Erythroblast (primary cell): Measurements from ENCODE around the gene MRPL44.

ENCODE experiments used
- GATA1 ChIP-seq: IDR thresholded peaks from 2 replicates; pipeline ENCODE4 v1.6.1; 2011; ENCODE audit warnings: low read depth, mild to moderate bottlenecking, control low read depth, low read length, moderate library complexity
- POLR2A ChIP-seq: IDR thresholded peaks from 2 replicates; pipeline ENCODE4 v1.6.1; 2011; ENCODE audit warnings: mild to moderate bottlenecking, low read length

DNA sequence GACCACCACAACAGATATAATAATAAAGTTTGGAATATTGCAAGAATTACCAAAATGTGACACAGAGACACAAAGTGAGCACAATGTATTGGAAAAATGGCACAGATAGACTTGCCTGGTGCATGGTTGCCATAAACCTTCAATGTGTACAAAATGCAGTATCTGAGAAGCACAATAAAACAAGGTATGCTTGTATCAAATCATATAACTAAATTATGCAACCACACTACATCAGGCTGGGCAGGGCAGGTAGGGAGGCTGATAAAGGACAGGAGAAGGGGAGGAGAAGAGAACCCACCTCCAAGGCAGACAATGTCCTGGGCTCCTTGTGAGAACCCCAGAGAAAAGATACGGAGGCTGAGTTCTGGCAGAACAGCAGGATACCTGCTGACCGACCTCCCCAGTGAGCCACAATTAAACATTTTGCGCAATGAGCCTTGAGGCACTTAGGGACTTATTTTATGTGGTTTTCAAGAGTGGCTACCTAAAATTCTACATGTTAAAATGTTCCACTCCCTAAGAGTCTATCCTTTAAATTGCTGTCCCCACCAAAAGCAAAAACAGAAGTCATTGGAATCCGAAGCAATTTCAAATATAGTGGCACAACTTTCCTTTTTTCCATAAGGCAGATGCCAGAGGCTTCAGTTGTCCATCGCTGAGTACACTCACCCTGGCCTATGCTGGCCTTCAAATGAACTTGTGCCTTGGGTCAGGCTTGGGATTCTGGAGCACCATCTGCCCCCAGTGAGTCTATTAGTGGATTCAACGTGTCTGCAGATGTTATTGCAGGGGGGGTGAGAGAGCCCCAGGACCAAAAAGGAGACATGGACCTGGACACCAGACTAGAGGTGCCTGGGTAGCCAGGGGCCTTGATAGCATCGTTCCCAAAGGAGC is 28.9 kb upstream of the MRPL44 start:
- no peak for TF ChIP-seq POLR2A
- TF ChIP-seq GATA1: no peak
